ACHN (cell line): ENCODE results near the gene LEF1.

Source experiments
- DNase-seq: peaks from one replicate; pipeline ENCODE4 v3.0.0-alpha.2; 2015
- in situ Hi-C: cut with HindIII; loops from 2 replicates; pipeline ENCODE4 v1.10.0; 2017; ENCODE audit warnings: low sequenced_read_pairs, low pct_ligation_motif_present, low pct_unique_long_range_greater_than_20kb

The LEF1 gene

DNA sequence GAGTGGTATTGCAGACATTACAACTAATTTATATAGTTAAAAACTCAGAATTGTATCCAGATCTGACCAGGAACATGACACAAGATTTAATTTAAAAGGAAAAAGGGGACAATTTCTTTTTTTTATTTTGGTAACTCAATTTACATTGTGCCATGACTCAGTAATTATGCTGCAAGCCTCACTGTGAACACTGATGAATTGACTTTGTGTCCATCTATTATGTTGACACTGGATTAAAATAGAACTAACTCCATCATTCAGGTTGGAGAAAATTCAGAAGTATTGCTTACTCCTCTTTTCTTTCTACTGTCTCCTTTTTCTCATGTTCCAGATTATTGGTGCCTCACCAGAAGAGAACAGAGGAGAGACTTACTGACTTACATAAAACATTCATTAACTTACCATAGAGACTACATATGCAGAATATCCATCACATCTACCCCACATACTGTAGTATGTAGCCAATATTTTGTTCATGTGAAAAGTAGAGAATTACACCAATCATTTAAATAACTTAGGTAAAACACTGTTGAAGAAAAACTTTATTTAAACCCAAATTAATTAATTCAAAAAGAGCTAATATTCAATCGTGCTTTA is 15.8 kb upstream of the LEF1 start:
- in situ Hi-C loops: no loop called here

GRCh38 chr4:108181704-108182103 is 13.0 kb upstream of the LEF1 start:
- in situ Hi-C loops: no loop called here
- DNase-seq: no peak

More for the DNA sequence above, 15.8 kb upstream of the LEF1 start:
- DNase-seq: no peak

DNA sequence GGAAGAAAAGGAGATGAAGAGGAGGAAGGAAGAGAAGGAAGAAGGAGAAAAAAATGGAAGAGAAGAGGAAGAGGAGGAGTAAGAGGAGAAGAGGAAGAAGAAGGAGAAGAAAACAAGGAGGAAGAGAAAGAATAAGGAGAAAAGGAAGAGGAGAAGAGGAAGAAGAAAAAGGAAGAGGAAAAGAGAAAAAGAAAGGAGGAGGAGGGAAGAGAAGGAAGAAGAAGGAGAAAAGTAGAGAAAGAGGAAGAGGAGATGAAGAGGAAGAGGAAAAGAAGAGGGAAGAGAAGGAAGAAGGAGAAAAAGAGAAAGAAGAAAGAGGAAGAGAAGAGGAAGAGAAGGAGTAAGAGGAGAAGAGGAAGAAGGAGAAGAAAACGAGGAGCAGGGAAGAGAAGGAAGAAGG is 11.8 kb upstream of the LEF1 start:
- in situ Hi-C loops: no loop called here
- no peak for DNase-seq

GRCh38 chr4:108175966-108176365 is 7.2 kb upstream of the LEF1 start:
- no peak for DNase-seq
- in situ Hi-C loops: no loop called here

DNA sequence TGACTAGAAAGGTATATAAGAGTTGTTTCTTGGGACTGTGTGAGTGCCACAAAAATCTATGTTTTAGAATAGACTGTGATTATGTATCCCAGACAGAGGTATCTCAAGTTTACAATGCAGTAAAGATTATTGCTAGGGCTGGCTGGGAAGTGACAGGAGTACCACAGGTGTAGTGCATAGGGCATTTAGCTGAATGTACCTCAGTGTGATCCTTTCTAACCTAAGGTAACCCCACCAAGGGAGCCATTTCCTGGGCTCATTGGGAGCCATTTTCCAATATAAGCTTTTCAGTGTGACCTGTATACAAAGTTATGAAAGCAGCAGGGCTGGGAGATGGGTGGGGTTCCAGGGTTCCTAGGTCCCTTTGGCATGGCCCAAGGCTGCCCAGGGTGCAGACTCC is 6.1 kb upstream of the LEF1 start:
- in situ Hi-C loops: no loop called here
- DNase-seq: no peak

GRCh38 chr4:108173599-108174057 is 4.9 kb upstream of the LEF1 start:
- DNase-seq: no peak
- in situ Hi-C loops: no loop called here

GRCh38 chr4:108172753-108173598 is 4.2 kb upstream of the LEF1 start:
- in situ Hi-C loops: no loop called here
- peak; percentile 55 for DNase-seq

GRCh38 chr4:108172231-108172752 is 3.6 kb upstream of the LEF1 start:
- DNase-seq: peak; percentile 12
- in situ Hi-C loops: no loop called here

DNA sequence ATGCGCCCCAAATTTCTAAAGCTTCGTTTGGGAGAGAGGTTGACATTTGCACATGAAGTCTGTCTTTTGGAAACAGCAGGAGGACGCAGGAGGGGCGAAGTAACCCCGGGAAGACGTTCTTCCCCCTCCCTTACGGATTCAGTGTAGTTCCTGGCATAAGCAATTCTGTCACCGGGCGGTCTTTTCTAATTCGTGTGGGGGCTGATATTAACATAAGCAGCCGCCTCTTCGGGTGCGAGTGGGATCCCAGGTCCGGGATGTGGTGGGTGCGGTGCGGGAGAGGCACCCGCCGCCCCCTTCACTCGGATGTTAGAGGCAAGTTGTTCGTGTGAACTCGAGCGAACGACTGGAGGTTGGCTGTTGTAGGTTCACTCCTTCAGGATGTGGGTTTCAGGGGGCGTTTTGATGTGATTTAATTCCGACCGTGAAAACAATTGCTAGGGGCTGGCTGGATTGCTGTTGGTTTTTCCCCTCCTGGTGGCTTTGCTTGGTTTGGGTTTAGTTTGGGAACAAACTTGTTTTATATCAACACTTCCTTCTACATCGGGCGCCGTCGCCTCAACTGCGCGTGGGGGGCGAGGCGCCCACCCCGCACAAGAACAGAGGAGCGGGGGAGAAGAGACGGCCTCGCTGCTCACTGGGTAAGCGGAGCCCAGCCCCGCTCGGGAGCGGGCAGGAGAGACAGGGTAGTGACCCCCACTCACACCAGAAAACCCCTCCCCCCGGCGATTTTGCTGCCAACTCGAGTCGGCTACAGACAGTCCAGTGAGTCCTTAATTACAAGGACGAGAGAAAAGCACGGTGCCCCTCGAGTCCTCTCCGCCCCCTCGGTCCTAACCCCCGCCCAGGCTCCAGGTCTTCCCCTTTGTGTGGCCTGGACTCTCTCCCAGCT is 2.9 kb upstream of the LEF1 start:
- in situ Hi-C loops: no loop called here
- no peak for DNase-seq

DNA sequence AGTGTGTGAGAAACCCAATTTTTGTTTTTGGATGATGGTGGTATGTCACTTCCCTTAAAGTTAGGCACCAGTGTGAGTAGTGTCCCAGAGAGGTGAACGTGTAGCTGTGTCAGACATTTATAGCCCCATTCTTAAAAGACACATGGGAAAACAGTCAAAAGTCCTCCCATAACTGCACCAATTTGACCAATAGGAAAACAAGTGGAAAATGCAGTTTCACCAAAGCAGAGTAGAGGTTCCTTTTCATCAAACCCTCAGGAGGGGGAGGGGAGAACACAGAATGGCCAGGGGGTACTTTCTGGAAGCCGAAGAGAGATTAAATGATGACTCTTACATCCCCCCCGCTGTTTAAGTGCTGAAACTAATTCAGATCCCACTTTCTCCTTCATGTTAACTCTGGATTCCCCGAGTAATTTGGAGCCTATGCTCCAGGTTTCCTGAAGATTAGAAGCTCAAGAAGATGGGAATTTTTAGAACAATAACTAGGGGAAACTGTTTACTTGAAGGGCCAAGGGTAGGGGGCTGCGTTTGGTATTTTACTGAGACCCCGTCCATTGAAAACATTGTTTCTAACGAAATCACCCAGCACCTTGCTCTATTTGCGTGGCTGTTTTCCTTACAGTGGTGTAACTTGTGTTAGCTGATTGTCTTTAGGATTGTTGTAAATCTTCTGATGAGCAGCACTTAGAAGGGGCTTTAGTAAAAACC is 2.1 kb upstream of the LEF1 start:
- in situ Hi-C loops: no loop called here
- no peak for DNase-seq

GRCh38 chr4:108169664-108170063 is 932 bp upstream of the LEF1 start:
- DNase-seq: no peak
- in situ Hi-C loops: no loop called here

DNA sequence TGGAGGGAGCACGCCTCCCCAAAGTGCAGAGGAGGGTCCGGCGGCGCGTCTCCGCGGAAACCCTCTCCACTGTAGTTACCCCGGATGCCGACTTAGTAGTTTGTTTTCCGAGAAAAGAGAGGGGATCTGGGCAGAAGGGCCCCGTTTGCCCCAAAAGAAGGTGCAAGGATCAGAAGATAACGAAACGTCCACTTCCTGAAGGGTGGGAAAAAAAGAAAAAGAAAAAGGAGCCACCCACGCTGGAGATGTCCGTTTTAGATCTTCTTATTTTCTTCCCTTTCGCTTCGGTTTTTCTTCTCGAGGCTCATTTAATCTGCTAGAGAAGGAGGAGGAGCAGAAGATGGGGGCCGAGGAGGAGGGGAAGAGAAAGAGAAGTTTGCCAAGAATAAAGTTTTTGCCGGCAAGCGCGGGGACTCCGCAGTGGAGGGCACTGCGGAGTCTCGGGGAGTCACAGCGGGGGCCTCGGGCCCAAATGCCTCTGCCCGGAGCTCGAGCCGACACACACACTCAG is 517 bp downstream of the LEF1 start:
- no peak for DNase-seq
- in situ Hi-C loops: no loop called here

DNA sequence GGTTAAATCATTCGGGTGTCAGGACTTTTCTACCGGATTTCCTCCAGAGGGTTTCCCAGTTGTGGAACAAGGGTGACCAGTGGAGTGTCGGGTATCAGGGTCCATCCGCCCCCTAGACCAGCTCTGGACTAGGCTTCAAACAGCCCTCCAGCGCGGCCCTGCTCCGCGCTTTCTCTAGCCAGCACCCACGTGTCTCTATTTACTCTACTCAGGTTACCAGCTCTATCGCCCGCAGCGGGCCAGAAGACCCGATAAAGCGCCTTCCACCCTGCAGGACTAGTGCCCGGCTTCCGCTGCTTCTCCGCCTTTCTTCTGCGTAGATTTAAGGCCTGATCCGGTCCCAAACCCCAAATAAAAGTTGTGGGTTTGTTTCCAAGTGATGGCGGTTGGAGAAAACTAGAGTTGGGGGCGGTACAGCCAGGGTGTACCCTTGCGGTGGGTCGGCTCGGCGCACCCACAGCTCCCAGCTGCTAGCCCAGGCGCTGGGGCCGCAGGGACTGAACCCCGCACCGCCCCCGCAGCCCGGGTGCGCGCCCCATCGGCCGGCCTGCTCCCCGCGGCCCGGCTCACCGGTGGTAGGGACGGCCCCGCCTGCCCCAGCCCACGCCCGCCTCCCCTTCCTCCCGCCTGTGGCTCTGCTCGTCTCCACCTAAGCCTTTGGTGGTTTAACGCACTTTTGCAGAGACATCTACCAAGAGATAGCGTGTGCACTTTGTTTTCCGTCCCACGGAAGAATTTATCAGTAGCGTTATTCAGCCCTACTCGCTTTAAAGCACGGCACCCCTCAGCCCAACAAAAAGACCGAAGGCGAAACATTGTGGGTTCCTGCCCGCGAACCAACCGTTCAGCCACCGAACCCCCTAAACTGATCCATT is 2.1 kb downstream of the LEF1 start:
- in situ Hi-C loops: no loop called here
- no peak for DNase-seq

DNA sequence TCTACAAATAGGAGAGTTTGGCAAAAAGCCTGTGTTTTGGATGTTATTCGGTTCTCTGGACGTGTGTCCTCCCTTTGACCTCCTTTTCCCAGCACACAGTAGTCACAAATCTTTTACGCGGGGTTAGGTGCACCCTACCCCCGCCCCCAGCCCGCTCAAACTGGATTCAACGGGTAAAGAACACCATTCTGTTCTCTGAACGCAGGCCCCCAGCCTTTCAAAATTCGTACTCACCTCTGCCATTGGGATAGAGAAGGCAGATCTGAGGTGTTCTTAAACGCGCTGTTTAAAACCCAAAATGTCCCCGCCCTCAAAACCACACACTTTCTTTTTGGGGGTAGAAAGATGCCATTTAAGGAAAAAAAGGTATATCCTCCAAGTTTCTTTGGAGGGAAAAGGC is 2.7 kb downstream of the LEF1 start:
- DNase-seq: no peak
- in situ Hi-C loops: no loop called here

- DNase-seq: no peak
- in situ Hi-C loops: no loop called here
Observed at GRCh38 chr4:108165586-108165985, 3.1 kb downstream of the LEF1 start.

- DNase-seq: no peak
- in situ Hi-C loops: no loop called here
Observed at GRCh38 chr4:108163351-108163750, 5.4 kb downstream of the LEF1 start.

DNA sequence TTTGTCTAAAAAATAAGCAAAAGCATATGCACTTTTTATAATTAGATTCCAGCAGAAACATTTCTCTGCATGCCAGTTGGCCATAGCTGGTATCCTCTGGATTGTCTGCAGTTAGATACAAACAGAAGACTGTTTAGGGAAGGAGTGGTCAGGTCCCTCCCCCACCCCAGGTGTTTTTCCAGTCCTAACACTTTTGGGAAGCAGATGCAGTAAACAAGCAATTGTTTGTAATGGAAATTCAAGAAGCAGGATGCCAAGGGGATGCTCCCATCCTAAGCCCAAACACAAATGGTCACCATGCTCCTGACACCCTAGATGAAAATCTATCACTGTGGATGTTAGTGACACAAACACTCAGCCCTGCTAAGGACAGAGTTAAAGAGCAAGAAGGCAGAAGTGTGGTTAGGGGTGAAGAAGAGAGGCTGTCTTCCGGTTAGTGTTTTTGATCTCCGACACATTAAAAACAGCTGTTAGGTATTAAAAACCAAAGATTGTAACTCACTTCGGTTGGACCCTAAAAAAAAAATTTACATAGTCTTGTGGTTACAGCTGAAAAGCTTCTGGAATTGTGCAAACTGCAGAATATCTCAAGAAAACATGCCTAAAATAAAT is 7.9 kb downstream of the LEF1 start:
- no peak for DNase-seq
- in situ Hi-C loops: no loop called here
